Activated T-helper 1 cell treated with Interleukin-2 at 50 U/mL for 16 hours (primary cell): ENCODE data around the gene ZYG11A.

Experiments
- DNase-seq: peaks from one replicate; pipeline ENCODE4 v3.0.0-alpha.2; 2020; ENCODE audit warnings: low read depth

ZYG11A gene

DNA sequence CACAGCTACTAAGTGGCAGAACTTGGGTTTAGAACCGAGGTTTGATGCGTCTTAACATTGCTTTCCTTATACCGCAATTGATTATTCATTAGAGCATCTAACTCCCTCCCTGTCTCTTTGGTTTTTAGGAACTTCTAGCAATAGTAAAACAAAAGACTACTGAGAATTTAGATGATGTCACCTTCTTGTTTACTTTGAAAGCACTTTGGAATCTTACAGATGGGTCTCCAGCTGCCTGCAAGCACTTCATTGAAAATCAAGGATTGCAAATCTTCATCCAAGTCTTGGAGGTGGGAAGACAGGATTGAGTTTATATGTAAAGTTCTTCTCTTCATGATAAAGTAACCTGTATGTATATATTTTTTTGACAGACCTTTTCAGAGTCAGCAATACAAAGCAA is 35.0 kb downstream of the ZYG11A start:
- no peak for DNase-seq

DNA sequence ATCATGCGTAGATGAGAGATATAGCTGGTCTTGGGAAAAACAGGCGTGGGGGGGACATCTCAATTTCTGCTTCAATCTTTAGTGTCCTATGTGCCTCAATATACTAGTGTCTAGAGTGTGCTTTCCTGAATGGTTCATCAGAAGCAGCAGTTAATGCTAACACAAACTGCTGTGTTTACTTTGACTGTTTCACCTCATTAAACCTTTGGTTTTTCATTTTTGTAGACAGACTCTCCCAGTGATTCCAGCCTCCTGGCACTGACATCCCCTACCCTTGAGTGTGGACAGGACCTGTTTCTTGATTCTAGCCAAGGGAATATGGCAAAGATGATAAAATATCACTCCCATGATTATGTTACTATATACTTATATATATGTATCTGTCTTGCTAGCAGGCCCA is 37.6 kb downstream of the ZYG11A start:
- no peak for DNase-seq

DNA sequence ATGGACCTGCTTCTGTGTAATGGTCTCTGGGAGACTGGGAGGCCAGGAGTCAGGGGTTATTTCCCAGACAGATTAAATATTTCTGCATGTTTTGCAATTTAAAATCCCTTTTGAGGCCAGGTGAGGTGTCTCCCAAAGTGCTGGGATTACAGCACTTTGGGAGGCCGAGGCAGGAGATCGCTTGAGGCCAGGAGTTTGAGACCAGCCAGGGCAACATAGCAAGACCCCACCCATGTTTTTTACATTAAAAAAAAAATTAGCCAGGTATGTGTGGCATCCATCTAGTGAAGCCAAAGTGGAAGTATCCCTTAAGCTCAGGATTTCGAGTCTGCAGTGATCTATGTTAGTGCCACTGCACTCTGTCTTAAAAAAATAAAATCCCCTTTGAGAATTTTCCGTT is 44.9 kb downstream of the ZYG11A start:
- no peak for DNase-seq

DNA sequence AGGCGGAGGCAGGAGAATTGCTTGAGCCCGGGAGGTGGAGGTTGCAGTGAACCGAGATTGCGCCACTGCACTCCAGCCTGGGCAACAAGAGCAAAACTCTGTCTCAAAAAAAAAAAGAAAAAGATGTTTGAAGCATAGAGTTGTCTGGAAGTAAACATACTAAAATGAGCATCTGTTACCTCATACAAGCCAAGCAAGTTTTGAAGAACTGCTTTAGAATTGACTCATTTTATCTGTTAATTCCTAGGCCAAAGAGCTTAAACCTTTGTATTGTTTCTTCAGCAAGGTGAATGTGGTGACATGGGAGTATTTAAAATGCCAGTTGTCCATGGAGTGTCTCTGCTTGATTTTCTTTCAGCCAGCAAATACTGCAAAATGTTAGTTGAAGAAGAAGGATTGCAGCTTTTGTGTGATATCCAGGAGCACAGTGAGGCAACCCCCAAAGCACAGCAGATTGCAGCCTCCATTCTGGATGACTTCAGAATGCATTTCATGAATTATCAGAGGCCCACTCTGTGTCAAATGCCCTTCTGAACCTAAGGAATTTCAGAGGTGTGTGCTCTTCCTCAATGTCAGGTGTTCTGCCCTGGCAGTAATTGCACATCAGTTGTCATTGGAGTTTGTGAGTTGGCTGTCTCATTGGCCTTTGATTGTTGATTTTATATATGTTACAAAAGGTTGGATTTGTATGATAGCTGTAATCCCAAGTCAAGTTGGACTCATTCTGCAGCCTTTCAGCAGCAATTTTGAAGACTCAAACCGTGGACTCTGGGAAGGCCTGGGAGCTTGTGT is 50.1 kb downstream of the ZYG11A start:
- no peak for DNase-seq

DNA sequence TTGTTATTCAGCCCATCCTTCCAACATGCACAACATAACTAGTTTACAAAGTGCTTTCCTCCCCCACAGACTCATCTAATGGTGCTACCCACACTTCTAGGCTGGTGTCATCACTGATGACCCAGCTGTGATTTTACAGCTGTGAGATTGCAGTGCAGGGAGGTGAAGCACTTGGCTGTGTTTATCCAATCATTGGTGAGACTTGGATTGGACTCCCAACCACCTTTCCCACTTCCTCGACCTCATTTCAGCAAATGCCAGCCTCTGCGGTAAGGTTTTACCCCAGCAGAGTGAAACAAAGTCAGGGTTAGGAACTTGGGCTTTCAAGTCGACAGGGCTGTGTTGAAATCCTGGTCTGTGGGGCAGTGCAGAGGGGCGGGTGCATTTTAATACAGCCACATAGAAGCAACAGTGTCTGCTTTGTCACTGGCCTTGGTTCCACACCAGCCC is 56.9 kb downstream of the ZYG11A start:
- no peak for DNase-seq

DNA sequence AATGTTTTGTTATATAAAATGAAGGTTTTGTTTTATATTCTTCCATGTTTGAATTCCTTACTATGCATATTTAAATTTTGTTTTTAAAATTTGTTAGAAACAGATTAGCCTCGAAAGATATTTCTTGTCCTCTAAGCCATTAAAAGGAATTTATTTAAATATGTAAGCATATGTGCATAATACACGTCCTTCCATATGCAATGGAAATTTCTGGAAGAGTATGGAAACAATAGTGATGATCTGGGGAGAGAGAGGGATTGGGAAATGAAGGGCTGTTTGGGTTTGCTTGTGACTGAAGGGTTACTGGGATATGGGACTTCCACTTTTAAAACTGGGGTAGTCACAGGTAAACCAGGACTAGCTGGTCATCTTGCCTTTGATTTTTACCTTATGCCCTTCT is 57.8 kb downstream of the ZYG11A start:
- no peak for DNase-seq

DNA sequence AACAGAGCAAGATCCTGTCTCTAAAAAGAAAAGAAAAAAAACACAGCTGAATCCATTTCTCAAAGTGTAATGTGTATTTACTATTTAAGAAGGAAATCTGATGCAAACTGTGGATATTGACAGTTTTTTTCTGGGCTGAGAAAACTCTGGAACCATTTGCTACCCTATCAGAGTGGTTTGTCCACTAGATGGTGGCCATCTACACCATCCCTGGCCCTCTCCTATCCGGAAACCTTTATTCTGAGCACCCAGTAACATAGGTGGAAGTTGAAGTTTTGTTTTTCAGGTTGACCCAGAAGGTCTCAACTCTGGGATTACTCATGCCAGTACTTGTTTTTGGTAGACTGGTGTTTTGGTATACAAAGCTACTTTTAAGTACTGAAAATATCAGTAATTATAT is 58.8 kb downstream of the ZYG11A start:
- no peak for DNase-seq

DNA sequence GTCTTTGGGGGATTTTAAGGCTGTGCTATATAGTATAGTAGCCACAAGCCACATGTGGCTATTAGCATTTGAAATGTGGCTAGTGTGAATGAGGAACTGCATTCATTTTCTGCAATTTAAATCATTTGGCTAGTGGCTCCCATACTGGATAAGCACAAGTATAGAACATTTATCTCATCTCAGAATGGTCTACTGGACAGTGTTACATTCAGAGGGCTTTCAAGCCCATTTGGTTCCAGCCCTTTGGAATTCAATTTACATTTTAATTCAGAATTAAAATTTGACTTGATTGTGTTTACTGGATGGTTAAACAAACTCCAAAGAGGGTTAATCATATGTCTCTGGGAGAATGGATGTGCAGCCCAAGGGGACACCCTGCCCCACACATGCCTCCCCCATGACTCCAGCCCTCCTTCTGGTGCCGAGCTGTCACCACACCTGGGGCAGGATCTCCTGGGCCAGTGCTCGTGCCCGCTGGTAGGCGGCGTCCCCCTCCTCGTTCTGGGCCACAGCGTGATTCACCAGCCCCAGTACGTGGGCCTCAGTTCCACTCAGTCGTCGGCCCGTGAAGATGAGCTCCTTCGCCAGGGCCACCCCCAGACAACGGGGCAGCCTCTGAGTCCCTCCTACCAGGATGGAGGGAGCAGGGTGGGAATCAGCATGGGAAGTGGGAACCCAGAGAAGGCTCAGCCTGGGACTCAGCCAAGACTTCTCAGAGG is 61.8 kb downstream of the ZYG11A start:
- no peak for DNase-seq

DNA sequence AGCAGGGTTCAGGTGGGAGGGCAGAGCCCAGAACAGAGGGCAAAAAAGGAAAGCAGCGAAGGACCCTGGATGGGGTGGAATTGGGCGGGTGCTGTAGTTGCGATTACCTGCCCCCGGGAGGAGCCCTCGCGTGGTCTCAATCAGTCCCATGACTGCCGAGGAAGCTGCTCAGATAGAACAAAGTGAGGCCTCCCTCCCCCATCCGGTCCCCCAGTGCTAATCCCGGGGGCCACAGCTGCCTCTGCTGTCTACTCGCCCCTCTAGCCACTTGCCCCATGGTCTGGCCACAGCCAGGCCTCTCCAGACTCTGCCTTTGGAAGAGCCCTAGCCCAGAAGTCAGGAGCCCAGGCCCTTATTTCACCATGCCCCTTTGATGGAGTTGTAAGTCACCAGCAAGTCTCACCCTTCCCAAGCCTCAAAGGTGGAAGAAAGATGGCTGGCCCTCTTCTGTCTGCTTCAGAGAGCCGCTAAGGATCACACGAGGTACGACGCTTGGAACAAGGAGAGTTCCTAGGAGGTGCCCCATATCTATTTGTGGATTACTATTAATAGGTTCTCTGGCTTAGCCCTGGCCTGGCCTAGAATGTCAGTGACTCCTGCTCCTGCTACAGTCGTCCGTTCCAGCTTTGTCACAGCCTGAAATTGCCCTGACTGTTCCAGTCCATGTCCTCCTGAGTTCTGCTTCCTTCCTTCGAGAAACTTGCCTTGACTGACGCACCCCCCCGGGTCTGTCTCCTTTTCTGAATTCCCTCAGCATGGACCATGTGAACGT is 62.6 kb downstream of the ZYG11A start:
- no peak for DNase-seq

DNA sequence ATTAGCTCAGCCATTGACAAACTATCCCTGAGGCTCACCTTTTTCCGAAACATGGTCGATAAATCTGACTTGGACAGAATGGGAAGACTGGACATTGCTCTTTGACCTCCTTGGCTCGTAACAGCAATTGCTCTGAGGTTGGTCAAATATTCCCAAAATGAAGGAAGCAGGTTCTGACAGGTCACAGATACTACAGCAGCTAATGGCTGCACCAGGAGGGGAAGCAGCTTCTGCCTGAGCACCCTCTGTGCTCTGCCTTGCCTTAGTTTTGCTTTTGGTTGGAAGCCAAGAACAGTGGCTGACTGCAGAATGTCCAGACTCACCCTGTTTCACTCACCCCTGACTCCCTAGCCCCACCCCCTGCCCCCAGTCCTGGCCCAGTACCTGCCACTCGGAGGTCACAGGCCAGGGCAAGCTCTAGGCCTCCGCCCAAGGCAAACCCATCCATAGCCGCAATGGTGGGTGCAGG is 63.6 kb downstream of the ZYG11A start:
- no peak for DNase-seq

DNA sequence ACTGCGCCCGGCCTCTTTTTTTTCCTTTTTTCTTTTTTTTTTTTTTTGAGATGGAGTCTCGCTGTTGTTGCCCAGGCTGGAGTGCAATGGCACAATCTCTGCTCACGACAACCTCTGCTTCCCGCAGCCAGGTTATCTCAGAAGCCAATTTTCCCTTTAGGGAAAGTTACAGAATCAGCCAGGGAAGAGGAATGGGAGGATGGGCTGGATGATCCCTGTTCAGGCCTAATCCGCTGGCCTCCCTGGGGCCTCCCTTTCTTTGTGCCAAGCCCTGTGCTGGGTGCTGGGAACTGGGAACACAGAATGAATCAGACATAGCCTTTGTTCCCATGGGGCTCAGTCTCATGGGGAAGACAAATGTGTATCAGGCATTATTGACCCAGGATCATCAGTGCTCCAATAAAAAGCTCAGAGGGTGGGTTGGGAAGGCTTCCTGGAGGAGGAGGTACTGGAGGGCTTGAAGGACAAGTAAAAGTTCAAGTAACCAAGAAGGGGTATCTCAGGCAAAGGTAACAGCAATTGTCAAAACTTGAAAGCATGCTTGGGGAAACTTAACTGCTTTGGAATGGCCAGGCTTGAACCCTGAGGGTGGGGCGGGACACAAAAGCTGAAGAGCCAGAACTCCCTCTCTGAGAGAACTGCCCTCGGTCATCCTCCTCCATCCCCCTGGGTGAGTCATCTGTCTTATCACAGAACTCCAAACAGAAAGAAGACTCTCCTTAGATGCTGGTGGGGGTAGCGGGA is 64.7 kb downstream of the ZYG11A start:
- DNase-seq: no peak

DNA sequence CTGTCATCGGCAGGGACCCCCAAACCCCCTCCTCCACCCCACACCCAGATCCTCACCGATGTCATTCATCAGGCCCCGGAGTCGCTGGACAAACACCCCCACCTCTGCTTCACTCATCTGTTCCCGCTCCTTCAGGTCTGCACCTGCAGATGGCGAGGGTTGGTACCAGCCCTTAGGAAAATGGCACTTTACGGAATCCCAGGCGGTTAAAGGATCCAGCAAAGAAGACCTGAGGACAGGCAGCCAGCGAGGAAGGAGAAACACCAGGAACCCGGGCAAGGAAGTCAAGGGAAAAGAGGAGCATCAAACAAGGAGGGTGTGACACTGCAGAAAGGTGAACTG is 65.2 kb downstream of the ZYG11A start:
- no peak for DNase-seq

DNA sequence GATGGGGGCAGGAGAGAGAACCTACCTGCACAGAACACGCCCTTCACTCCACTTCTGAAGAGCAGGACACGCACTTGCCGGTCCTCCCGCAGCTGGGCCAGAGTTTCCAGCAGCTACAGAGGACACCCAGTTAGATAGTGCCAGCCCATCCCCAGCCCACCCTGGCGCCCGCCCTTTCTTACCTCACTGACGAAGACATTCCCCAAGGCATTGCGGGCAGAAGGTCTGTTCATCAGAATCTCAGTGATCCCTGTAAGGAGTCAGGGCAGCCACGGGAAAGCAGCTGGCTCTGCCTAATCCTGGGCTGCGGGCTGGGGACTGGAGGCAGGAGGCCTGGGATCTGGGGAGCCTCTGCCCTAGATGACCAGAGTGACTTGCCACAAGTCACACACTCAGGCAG is 69.0 kb downstream of the ZYG11A start:
- no peak for DNase-seq

DNA sequence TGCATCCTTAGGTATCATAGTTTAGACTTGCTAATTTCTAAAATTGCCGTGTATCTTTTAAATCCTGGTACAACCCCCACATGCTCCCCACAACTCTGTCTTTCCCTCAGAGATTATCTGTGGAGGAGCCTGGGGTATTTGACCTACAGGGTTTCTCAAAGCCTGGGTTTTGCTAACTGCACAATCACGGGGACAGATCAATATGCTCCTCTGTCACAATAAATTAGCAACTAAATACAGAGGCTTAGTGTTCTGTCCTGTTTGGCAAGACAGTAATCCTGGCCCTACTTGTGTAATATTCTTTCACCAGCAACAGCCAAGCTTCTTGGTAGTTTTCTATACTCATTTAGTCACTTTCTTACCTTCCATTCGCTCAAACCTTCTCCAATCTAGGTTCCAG is 70.5 kb downstream of the ZYG11A start:
- no peak for DNase-seq

DNA sequence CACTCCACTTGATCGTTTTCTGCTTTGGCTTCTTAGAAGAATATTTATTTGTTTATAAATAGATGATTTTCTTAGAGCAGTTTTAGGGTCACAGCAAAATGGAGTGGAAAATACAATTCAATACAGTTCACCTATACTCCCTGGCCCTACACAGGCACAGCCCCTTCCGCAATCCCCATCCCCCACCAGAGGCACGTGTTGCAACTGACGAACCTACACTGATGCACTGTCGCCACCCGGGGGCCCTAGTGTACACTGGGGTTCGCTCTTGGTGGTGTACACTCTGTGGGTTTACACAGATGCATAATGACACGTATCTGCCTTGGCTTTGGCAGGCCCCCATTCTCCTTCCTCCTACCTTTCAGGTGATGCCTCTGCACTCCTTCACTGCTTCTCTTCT is 71.0 kb downstream of the ZYG11A start:
- no peak for DNase-seq

DNA sequence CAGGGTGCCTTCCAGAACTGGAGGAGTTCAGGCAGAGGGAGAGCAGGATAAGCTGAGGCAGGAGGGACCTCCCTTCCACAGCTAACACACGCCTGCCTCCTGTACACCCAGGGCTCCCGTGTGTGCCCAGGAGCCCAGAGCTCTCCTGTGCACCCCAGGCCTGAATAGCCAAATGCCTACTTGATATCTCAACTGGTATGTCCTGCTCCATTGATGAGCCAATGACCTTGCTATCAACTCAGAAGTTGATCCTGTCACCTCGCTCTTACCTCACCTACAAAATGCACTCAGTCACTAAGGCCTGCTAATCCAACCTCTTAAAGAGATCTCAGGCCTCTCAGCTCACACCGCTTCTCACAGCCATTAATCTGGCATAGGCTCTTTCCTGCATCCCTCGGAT is 71.9 kb downstream of the ZYG11A start:
- no peak for DNase-seq

DNA sequence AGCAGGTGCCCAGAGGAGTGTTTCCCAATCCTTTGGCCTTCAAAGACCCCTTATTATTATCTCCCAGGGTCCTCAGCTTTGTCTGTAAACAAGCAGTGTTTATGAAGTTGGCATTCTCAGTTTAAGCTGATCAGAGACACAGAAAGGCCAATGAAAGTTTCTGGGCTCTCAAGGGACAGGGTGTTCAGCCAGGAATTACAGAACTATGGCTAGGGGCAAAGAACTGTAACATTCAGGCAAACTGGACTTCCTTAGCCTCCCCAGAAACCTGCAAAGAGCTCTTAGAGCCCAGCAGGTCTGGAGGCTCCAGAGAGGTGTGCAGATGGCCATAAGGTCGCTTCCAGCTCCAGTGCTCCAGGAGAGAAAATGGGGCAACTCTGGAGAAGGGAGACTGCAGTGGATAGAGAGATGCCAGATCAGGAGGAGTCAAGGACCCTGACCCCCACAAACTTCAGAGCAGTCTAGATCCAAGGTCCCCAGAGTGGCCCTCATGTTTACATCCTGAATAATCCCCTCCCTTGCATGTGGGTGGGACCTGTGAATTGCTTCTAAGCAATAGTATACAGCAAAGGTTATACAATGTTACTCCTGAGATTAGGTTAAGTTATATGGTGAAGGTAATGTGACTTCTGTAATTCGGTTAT is 72.8 kb downstream of the ZYG11A start:
- DNase-seq: no peak

DNA sequence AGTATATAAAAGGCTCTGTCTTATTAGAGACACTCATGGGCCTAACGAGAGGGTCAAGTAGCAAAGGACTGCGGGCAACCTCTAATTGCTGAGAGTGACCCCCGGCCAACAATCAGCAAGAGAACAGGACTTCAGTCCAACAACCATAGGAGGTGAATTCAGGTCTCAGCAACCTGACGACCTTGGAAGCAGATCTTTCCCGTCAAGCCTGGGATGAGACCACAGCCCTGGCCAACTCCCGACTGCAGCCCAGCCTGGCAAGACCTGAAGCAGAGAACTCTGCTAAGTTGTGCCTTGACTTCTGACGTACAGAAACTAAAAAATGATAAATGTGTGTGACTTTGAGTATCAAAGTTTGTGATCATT is 73.3 kb downstream of the ZYG11A start:
- no peak for DNase-seq

DNA sequence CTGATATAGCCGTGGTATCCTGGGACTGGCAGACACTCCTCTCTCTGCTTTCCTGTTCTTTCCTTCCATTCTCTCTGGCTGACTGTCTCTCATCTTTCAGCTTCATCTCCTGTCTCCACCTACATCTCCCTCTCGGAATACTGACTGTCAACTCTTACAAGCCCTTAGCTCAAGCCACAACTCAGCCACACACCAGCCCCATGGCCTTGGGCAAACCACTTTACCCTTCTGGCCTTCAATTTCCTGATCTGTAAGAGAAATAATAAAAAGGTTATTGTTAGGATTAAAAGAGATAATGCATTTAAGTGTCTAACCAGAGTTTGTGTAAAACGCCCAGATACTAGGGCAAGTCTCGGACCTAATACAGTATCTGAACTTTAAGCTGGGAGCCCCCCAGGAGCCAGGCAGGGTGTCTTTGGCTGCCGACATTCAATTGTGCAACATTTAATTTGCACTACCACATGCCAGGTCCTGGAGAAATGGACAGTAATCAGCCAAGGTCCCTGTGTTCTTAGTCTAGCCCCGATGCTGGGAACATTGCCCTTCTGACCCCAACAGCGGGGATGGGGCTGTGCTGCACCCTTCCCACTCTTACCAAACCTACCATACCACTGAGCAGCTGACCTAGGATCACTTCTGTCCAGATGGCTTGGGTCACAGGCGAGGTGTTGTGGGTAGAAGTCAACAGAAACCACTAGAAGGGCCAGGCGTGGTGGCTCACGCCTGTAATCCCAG is 73.8 kb downstream of the ZYG11A start:
- no peak for DNase-seq

DNA sequence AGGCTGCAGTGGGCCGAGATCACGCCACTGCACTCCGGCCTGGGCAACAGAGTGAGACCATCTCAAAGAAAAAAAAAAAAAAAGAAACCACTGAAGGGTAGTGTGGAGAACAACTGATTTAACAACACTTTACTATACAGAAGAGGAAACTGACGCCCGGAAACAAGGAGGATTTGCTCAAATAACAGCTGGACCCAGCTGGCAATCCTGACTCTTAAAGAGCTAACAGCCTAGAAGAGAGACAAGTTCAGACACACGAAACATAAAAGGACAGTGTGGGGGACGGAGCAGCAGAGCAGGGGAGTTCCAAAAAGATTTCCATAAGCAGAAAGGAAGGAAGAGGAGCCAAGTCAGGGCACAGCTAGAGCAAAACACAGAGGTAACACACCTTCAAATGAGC is 74.6 kb downstream of the ZYG11A start:
- DNase-seq: no peak

DNA sequence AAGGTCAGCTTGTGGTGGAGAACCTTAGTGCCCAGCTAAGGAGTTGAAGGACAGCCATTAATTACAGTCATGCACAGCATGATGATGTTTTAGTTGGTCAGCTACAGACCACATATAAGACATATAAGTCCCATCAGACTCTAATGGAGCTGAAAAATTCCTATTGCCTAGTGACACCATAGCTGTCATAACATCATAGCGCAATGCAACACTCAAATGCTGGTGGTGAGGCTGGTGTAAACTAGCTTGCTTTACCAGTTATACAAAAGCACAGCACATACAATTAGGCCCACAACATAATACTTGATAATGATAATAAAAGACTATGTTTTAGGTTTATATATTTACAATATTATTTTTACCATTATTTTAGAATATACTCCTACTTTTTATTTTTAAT is 75.0 kb downstream of the ZYG11A start:
- DNase-seq: no peak
